HG02623 (cell line): ENCODE data around the gene ATMIN.

ENCODE experiments used
- ATAC-seq: cut with Tn5 transposase; IDR thresholded peaks from one replicate; pipeline ENCODE4 v1.9.1; 2021; ENCODE audit warnings: moderate library complexity; ENCODE audit not compliant: unreplicated experiment

Gene ATMIN

GRCh38 chr16:81004646-81005353 is 30.8 kb upstream of the ATMIN start:
- no peak for ATAC-seq

GRCh38 chr16:81005610-81006161 is 30.0 kb upstream of the ATMIN start:
- ATAC-seq, result no peak

- peak; percentile 30 for ATAC-seq
Observed at GRCh38 chr16:81006211-81006812, 29.3 kb upstream of the ATMIN start.

GRCh38 chr16:81006813-81007695 is 28.6 kb upstream of the ATMIN start, which contains the start of the genes CENPN and CMC2:
CENPN (plus strand) TSS chr16:81007214; CDS start chr16:81011940, 4,726 bp downstream.
CMC2 (minus strand) TSS chr16:81006885; CDS start chr16:80997394, 9,491 bp downstream.
- ATAC-seq, result peak; percentile 80

GRCh38 chr16:81008505-81008789 is 27.2 kb upstream of the ATMIN start:
- ATAC-seq, result no peak

- no peak for ATAC-seq
Observed at GRCh38 chr16:81012974-81013373, 22.7 kb upstream of the ATMIN start.

GRCh38 chr16:81014672-81015071 is 21.0 kb upstream of the ATMIN start:
- ATAC-seq, result no peak

- ATAC-seq, result no peak
Observed at GRCh38 chr16:81018496-81018895, 17.1 kb upstream of the ATMIN start.

- ATAC-seq, result no peak
Observed at GRCh38 chr16:81026429-81026828, 9.2 kb upstream of the ATMIN start.

- no peak for ATAC-seq
Observed at GRCh38 chr16:81029930-81030604, 5.6 kb upstream of the ATMIN start.

GRCh38 chr16:81035975-81036750 is 521 bp downstream of the ATMIN start:
- ATAC-seq, result peak; percentile 62

GRCh38 chr16:81036751-81037350 is 1.2 kb downstream of the ATMIN start:
- no peak for ATAC-seq

- no peak for ATAC-seq
Observed at GRCh38 chr16:81040131-81040530, 4.5 kb downstream of the ATMIN start.

GRCh38 chr16:81040842-81041241 is 5.2 kb downstream of the ATMIN start:
- no peak for ATAC-seq

- ATAC-seq, result no peak
Observed at GRCh38 chr16:81041696-81042095, 6.1 kb downstream of the ATMIN start.

GRCh38 chr16:81042821-81043220 is 7.2 kb downstream of the ATMIN start:
- ATAC-seq, result no peak

GRCh38 chr16:81053761-81054160 is 18.1 kb downstream of the ATMIN start:
- ATAC-seq, result no peak

GRCh38 chr16:81060576-81061306 is 25.1 kb downstream of the ATMIN start:
- ATAC-seq, result no peak

GRCh38 chr16:81061307-81061640 is 25.6 kb downstream of the ATMIN start:
- ATAC-seq, result no peak
